Measurements from ENCODE around the gene SEZ6.

SEZ6 gene

DNA sequence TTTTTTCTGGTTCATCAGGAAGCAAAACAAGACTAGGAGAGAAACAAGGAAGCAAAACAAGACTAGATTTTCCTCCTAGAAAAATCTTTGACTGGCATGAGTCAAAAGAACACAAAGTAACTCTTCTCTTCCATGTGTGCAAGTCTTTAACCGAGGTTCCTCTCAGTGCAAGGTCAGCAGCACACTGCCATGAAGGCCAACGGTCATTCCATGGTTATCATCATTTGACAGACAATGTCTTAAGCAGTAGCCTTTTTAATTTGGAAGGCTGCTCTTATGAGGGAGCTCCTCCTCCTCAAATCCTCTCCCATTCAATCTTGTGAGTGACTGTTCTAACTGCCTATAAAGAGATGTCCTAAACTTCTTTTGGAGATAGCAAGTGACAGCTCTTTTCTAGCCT, 87.5 kb downstream of the SEZ6 start:
- no peak for DNase-seq (ENCODE audit: low read depth)
- no peaks in the 10 kb centered on the region for H3K27me3 ChIP-seq (replicated peaks; ENCODE audit: control insufficient read depth, insufficient read depth, low read length)
- no peak overlapping the region for H3K4me3 ChIP-seq (ENCODE audit: low read length)
- H3K36me3 ChIP-seq (ENCODE audit: control insufficient read depth, insufficient read depth, low read length, severe bottlenecking) = peaks cover 89% of the 10 kb centered on the region
- H3K9me3 ChIP-seq (ENCODE audit: control insufficient read depth, low read length) = no peaks in the 10 kb centered on the region
- H3K4me1 ChIP-seq (ENCODE audit: control insufficient read depth, insufficient read depth, low read length) = peaks cover 9% of the 10 kb centered on the region
- no peak overlapping the region for H3K9ac ChIP-seq (ENCODE audit: low read length)

DNA sequence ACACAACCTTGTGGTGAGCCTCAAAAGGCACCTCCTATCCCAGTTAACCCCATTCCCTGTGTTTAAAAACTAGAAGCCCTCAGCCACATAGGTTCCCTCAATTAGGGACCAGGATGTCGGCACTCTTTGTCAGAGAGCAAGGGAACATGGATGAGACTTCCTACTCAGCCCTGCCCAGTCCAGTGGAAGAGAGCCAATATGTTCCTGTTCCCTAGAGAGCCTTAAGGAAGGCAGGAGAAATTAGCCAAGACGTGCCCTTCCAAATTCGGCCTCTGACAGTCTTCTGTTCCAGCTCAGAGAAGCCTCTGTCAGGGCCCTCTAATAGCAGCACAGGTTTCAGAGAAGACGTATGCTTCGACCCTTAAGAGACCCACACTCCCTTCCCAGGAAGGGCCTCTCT, 88.4 kb downstream of the SEZ6 start:
- Histone ChIP-seq H3K4me1 (ENCODE audit: control insufficient read depth, insufficient read depth, low read length) (peaks cover 9% of the 10 kb centered on the region), H3K9me3 (ENCODE audit: control insufficient read depth, low read length) (no peaks in the 10 kb centered on the region), H3K9ac (ENCODE audit: low read length) (peak overlapping the region; percentile 36), H3K4me3 (ENCODE audit: low read length) (no peak overlapping the region), H3K27me3 (replicated peaks; ENCODE audit: control insufficient read depth, insufficient read depth, low read length) (no peaks in the 10 kb centered on the region), H3K36me3 (ENCODE audit: control insufficient read depth, insufficient read depth, low read length, severe bottlenecking) (peaks cover 89% of the 10 kb centered on the region)
- DNase-seq (ENCODE audit: low read depth) = no peak

DNA sequence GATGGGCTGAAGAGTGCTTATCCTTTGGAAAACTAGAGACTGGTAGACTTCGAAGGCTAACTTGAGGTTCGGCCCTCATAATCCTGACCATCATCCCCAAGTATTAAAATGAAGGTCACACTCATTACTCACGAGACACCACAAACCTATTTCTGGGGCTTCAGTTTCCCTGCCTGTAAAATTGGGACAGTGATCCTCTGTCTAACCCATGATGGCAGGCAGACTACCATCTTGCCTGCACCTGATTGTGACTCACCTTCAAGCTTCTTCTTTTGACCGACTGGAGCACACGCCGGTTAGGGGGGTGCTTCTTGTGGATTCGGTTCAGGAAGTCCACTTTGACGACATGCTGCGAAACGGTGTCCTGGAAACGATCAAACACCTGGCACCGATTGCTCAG, 88.8 kb downstream of the SEZ6 start:
- Histone ChIP-seq H3K9ac (ENCODE audit: low read length) (no peak overlapping the region), H3K9me3 (ENCODE audit: control insufficient read depth, low read length) (no peaks in the 10 kb centered on the region), H3K27me3 (replicated peaks; ENCODE audit: control insufficient read depth, insufficient read depth, low read length) (no peaks in the 10 kb centered on the region), H3K4me1 (ENCODE audit: control insufficient read depth, insufficient read depth, low read length) (peaks cover 9% of the 10 kb centered on the region), H3K36me3 (ENCODE audit: control insufficient read depth, insufficient read depth, low read length, severe bottlenecking) (peaks cover 92% of the 10 kb centered on the region), H3K4me3 (ENCODE audit: low read length) (no peak overlapping the region)
- DNase-seq (ENCODE audit: low read depth) = no peak

DNA sequence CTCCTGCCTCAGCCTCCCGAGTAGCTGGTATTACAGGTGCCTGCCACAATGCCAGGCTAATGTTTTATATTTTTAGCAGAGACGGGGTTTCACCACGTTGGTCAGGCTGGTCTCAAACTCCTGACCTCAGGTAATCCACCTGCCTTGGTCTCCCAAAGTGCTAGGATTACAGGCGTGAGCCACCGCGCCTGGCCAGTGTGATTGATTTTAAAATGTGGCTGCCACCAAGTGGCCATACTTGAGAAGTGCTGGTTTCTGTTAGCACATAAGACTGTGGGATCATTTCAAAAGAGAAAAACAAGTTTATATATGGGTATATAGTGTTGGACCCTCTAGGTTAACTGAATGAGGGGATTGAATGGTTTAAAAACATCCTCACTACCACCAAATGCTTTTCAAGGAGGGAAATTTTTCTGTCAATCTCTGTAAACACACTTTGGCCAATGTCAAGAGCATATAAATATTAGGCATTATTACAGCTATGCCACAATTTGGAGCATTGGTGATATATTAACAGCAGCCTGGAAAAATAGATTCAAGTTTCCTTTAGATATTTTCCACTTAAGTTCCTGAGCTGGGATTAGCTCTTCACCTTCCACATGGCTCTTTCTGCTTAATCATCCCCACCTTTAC, 89.4 kb downstream of the SEZ6 start:
- H3K36me3 ChIP-seq (ENCODE audit: control insufficient read depth, insufficient read depth, low read length, severe bottlenecking) = peaks cover 92% of the 10 kb centered on the region
- no peak overlapping the region for H3K9ac ChIP-seq (ENCODE audit: low read length)
- peaks cover 9% of the 10 kb centered on the region for H3K4me1 ChIP-seq (ENCODE audit: control insufficient read depth, insufficient read depth, low read length)
- peak; percentile 63 for DNase-seq (ENCODE audit: low read depth)
- H3K4me3 ChIP-seq (ENCODE audit: low read length) = no peak overlapping the region
- no peaks in the 10 kb centered on the region for H3K27me3 ChIP-seq (replicated peaks; ENCODE audit: control insufficient read depth, insufficient read depth, low read length)
- H3K9me3 ChIP-seq (ENCODE audit: control insufficient read depth, low read length) = no peaks in the 10 kb centered on the region

DNA sequence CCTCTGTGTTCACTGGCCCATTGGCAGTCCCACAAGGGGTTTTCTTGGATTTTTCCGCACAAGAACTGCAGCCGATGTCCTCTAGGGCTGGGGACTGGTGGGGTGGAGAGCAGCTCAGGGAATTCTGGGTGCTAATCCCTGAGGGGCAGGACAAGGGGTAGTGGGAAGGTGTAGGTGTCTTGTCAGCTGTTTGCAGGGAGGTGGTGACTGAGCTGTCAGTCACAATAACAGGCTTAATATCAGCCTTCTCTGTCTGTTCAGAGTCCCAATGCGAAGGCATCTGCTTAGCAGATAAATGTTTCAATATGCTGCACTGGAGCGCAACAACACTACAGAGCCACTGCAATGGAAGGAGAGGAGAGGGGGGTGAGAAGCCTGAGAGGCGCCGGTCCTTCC, 92.9 kb downstream of the SEZ6 start:
- peaks cover 21% of the 10 kb centered on the region for H3K4me1 ChIP-seq (ENCODE audit: control insufficient read depth, insufficient read depth, low read length)
- no peak for DNase-seq (ENCODE audit: low read depth)
- H3K4me3 ChIP-seq (ENCODE audit: low read length) = no peak overlapping the region
- H3K9ac ChIP-seq (ENCODE audit: low read length) = no peak overlapping the region
- no peaks in the 10 kb centered on the region for H3K9me3 ChIP-seq (ENCODE audit: control insufficient read depth, low read length)
- H3K36me3 ChIP-seq (ENCODE audit: control insufficient read depth, insufficient read depth, low read length, severe bottlenecking) = peaks cover 96% of the 10 kb centered on the region
- H3K27me3 ChIP-seq (replicated peaks; ENCODE audit: control insufficient read depth, insufficient read depth, low read length) = no peaks in the 10 kb centered on the region

DNA sequence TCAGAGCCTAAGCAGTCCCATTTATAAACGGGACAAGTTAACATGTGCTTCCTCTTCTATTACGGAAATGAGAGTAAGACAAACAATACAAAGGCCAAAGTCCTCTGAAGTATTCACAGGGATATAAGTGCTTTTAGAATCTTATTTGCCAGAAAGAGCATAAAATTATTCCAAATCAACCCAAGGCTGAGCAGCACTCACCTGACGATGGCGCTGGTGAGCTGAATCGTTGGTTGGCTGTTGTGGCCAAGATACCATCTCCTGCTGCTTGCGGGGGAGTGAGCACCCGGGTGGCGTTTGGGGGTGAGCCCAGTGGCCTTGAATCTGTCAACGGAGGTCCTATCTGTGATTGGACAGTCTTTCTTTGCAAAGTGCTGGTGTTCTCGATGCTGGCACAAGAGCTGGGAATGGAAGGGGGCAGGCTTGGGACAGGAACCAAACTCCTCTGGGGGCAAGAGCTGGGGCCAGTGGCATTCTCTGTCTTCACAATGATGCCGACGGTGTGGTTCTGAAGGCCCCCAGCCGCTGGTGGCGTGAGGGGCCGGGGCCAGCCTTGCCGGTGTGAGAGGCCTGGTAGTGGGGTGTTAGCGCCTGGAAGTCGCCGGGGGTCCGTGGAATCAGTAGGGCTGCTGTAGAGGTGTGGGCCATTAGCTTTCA, 93.4 kb downstream of the SEZ6 start:
- H3K4me1 ChIP-seq (ENCODE audit: control insufficient read depth, insufficient read depth, low read length) = peaks cover 21% of the 10 kb centered on the region
- H3K4me3 ChIP-seq (ENCODE audit: low read length) = no peak overlapping the region
- H3K9me3 ChIP-seq (ENCODE audit: control insufficient read depth, low read length) = no peaks in the 10 kb centered on the region
- H3K36me3 ChIP-seq (ENCODE audit: control insufficient read depth, insufficient read depth, low read length, severe bottlenecking) = peaks cover 97% of the 10 kb centered on the region
- H3K9ac ChIP-seq (ENCODE audit: low read length) = no peak overlapping the region
- no peaks in the 10 kb centered on the region for H3K27me3 ChIP-seq (replicated peaks; ENCODE audit: control insufficient read depth, insufficient read depth, low read length)
- no peak for DNase-seq (ENCODE audit: low read depth)

DNA sequence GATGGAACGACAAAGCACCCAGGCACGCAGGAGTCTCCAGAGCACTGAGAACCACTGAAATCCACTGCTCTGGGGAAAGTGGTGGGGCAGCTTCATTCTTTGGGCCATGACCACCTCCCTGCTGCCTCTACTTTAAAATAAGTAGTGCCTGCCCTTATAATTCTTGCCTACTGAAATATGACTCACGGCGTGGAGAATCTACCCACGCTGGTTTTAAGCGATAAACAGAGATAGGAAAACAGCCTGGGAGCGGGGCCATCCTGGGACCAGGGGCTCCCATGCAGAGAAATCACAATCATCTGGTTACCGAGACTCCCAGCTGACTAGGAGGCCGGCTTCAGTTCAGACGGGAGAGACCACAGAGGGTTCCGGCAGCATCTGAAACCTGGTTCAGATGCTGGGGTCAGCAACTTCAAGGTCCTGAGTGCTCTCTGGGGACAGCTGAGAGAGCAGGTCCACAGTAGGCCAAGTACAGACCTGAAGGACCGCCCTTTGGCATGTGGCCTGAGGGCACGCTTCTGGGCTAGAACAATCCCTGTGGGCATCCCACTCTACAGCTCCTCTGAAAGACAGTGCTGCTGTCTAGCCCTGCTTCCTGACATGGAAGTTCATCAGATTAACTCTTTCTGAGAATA, 94.3 kb downstream of the SEZ6 start:
- H3K9ac ChIP-seq (ENCODE audit: low read length) = no peak overlapping the region
- H3K36me3 ChIP-seq (ENCODE audit: control insufficient read depth, insufficient read depth, low read length, severe bottlenecking) = peaks cover 97% of the 10 kb centered on the region
- no peak overlapping the region for H3K4me3 ChIP-seq (ENCODE audit: low read length)
- H3K4me1 ChIP-seq (ENCODE audit: control insufficient read depth, insufficient read depth, low read length) = peaks cover 20% of the 10 kb centered on the region
- DNase-seq (ENCODE audit: low read depth) = no peak
- no peaks in the 10 kb centered on the region for H3K27me3 ChIP-seq (replicated peaks; ENCODE audit: control insufficient read depth, insufficient read depth, low read length)
- no peaks in the 10 kb centered on the region for H3K9me3 ChIP-seq (ENCODE audit: control insufficient read depth, low read length)

DNA sequence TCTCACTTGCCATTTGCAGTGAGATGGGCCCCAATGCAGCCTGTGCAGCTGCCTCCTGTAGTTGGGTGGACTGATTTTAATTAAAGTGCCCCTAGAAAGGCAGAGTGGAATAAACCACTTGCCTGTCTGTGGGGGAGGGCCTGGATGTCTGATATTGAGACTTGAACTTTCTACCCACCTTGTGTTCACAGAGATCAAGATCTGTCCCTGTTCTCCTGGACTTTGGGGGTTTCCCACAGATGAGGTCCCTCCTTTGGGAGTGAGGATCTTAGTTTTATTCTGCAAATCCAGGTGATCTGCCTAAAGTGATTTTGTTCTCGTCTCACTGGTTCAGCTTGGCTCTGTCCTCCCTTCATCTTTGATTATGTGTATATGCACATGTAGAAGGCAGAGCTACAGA, 95.3 kb downstream of the SEZ6 start:
- Histone ChIP-seq H3K9ac (ENCODE audit: low read length) (no peak overlapping the region), H3K4me1 (ENCODE audit: control insufficient read depth, insufficient read depth, low read length) (peaks cover 20% of the 10 kb centered on the region), H3K9me3 (ENCODE audit: control insufficient read depth, low read length) (no peaks in the 10 kb centered on the region), H3K36me3 (ENCODE audit: control insufficient read depth, insufficient read depth, low read length, severe bottlenecking) (peaks cover 97% of the 10 kb centered on the region), H3K4me3 (ENCODE audit: low read length) (no peak overlapping the region), H3K27me3 (replicated peaks; ENCODE audit: control insufficient read depth, insufficient read depth, low read length) (no peaks in the 10 kb centered on the region)
- no peak for DNase-seq (ENCODE audit: low read depth)

DNA sequence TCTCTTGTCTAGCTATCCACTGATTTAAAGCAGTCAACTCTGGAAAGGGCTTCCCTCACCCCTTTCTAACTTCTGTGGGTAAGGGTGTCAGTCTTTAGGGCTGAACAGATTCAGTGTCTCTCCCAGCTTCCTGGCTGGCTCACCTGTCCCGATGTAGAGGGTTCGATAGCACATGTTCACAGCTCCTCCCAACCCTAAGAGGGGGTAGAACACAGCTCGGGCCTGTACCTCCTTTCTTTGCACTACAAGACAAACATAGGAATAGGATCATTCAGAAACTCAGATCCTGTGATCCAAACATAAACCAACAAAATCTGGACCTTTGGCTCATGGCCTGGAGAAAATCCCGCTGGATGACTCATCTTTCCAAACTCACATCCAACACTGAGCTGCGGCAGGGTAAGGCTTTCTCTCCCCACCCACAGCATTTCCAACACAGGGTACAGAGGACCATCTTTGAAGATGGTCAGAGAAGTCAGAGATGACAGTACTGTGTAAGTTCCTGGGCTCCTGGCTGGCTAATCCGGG, 97.1 kb downstream of the SEZ6 start:
- H3K4me3 ChIP-seq (ENCODE audit: low read length) = peak overlapping the region; percentile 42
- H3K27me3 ChIP-seq (replicated peaks; ENCODE audit: control insufficient read depth, insufficient read depth, low read length) = no peaks in the 10 kb centered on the region
- H3K36me3 ChIP-seq (ENCODE audit: control insufficient read depth, insufficient read depth, low read length, severe bottlenecking) = peaks cover 84% of the 10 kb centered on the region
- no peaks in the 10 kb centered on the region for H3K9me3 ChIP-seq (ENCODE audit: control insufficient read depth, low read length)
- H3K4me1 ChIP-seq (ENCODE audit: control insufficient read depth, insufficient read depth, low read length) = peaks cover 20% of the 10 kb centered on the region
- peak overlapping the region; percentile 70 for H3K9ac ChIP-seq (ENCODE audit: low read length)
- DNase-seq (ENCODE audit: low read depth) = peak; percentile 80

DNA sequence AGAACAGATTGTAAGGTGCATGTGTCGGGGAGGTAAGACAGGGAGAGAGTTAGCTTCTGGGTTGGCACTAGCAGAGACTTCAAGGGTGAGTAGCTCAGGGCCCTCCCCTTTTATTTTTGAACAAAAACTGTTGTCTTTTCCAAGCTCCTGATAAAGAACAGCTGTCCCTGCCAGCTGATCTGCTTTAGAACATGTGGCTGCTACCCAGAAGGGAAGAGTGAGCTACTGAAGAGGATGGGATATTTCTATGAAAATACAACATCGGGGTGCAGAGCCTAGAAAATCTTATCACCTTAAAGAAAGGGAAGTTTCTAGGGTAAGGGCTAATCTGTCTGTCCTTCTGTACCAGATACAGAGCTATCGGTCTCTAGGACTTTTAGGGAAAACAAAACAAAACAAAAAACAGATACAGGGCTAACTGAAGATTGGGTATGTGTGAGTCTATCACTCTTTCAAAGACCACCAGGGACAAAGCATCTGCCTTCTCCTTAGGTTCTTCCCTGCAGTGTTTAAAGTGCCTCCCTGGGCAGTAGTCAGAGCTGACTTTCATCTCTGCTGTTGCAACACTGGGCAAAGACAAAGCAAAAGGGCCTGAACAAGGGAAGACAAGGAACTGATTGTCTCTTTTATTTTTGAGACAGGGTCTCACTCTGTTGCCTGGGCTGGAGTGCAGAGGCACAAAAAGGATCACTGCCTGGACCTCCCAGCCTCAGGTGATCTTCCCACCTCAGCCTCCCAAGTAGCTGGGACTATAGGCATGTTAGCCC, 97.9 kb downstream of the SEZ6 start:
- no peaks in the 10 kb centered on the region for H3K9me3 ChIP-seq (ENCODE audit: control insufficient read depth, low read length)
- DNase-seq (ENCODE audit: low read depth) = peak; percentile 60
- peaks cover 25% of the 10 kb centered on the region for H3K4me1 ChIP-seq (ENCODE audit: control insufficient read depth, insufficient read depth, low read length)
- no peaks in the 10 kb centered on the region for H3K27me3 ChIP-seq (replicated peaks; ENCODE audit: control insufficient read depth, insufficient read depth, low read length)
- peak overlapping the region; percentile 42 for H3K4me3 ChIP-seq (ENCODE audit: low read length)
- peaks cover 76% of the 10 kb centered on the region for H3K36me3 ChIP-seq (ENCODE audit: control insufficient read depth, insufficient read depth, low read length, severe bottlenecking)
- H3K9ac ChIP-seq (ENCODE audit: low read length) = peak overlapping the region; percentile 70
